ENCODE results near the gene IRGQ. TPM values are rescaled to one million over a fixed set of nuclear protein-coding genes. Genes with fewer than 3 reads are reported as not detected.
"Not testable (repeated sequence)": the region's sequence is repeated elsewhere in the genome, so short reads cannot be mapped to it uniquely, and the experiment has no call there.

IRGQ gene
- total RNA-seq, 1 donor from 2014 or later: 64.6 TPM

- no peak for DNase-seq (ENCODE audit: low read depth)
These were observed 28.1 kb upstream of the IRGQ start for GRCh38 chr19:43623889-43624670.

GRCh38 chr19:43622956-43623355 lies 27.0 kb upstream of the IRGQ start:
- no peak for DNase-seq (ENCODE audit: low read depth)

GRCh38 chr19:43622070-43622469 lies 26.1 kb upstream of the IRGQ start:
- no peak for DNase-seq (ENCODE audit: low read depth)

- no peak for DNase-seq (ENCODE audit: low read depth)
These were observed 24.4 kb upstream of the IRGQ start for GRCh38 chr19:43620061-43621001.

- DNase-seq (ENCODE audit: low read depth): peak; percentile 82
These were observed 23.5 kb upstream of the IRGQ start, which contains the start of gene ZNF428 for GRCh38 chr19:43619262-43620060. Gene ZNF428, minus strand, starts transcription at chr19:43619629. Its CDS starts 5,325 bp downstream, at chr19:43614304.

- no peak for DNase-seq (ENCODE audit: low read depth)
These were observed 23.0 kb upstream of the IRGQ start for GRCh38 chr19:43618921-43619261.

GRCh38 chr19:43616954-43617353 lies 21.0 kb upstream of the IRGQ start:
- DNase-seq (ENCODE audit: low read depth): no peak

GRCh38 chr19:43616306-43616705 lies 20.4 kb upstream of the IRGQ start:
- no peak for DNase-seq (ENCODE audit: low read depth)

GRCh38 chr19:43612374-43612773 lies 16.4 kb upstream of the IRGQ start:
- DNase-seq (ENCODE audit: low read depth): no peak

- no peak for DNase-seq (ENCODE audit: low read depth)
These were observed 15.9 kb upstream of the IRGQ start, which contains the start of gene SRRM5 for GRCh38 chr19:43611788-43612187. Gene SRRM5, plus strand, starts transcription at chr19:43612088. Its CDS starts 34 bp downstream, at chr19:43612122.

GRCh38 chr19:43610493-43610892 lies 14.6 kb upstream of the IRGQ start:
- no peak for DNase-seq (ENCODE audit: low read depth)

GRCh38 chr19:43609872-43610271 lies 13.9 kb upstream of the IRGQ start:
- DNase-seq (ENCODE audit: low read depth): no peak

- no peak for DNase-seq (ENCODE audit: low read depth)
These were observed 11.6 kb upstream of the IRGQ start for GRCh38 chr19:43607238-43608205.

GRCh38 chr19:43606569-43607229 lies 10.8 kb upstream of the IRGQ start:
- DNase-seq (ENCODE audit: low read depth): no peak

- no peak for DNase-seq (ENCODE audit: low read depth)
These were observed 10.1 kb upstream of the IRGQ start for GRCh38 chr19:43605875-43606568.

GRCh38 chr19:43600326-43600725 lies 4.4 kb upstream of the IRGQ start:
- not testable (repeated sequence) for DNase-seq (ENCODE audit: low read depth)

- no peak for DNase-seq (ENCODE audit: low read depth)
These were observed 3.8 kb upstream of the IRGQ start for GRCh38 chr19:43599635-43600295.

- no peak for DNase-seq (ENCODE audit: low read depth)
These were observed 2.7 kb upstream of the IRGQ start for GRCh38 chr19:43598445-43599240.
